Bronchial epithelial cell (primary cell): Measurements from ENCODE around the gene TMEM169. TPM values are rescaled to one million over a fixed set of nuclear protein-coding genes. Genes with fewer than 3 reads are reported as not detected.

Source experiments
- DNase-seq: peaks from one replicate; pipeline ENCODE4 v3.0.0-alpha.2; 2010; ENCODE audit warnings: low read depth
- FAIRE-seq: peaks from 2 replicates; lab custom pipeline; 2011; peaks lifted over from hg19 to GRCh38; lab: Jason Lieb, UNC
- H3K27me3 ChIP-seq: 2 replicates; pipeline ENCODE4 v1.5.1; 2011; ENCODE audit warnings: low read length; ENCODE audit not compliant: control insufficient read depth, insufficient read depth
- H3K36me3 ChIP-seq: 2 replicates; pipeline ENCODE4 v1.5.1; 2011; ENCODE audit warnings: low read length; ENCODE audit not compliant: control insufficient read depth, insufficient read depth
- H3K4me3 ChIP-seq: 2 replicates; pipeline ENCODE4 v1.5.1; 2011; ENCODE audit warnings: mild to moderate bottlenecking, low read depth, low read length, control low read depth
- total RNA-seq: library from RNA; depleted of rRNA; stranded (reverse); fragments of >200 nt; gene quantifications from 2 replicates; pipeline ENCODE4 v1.2.1, GENCODE V29; 2014
- TF ChIP-seq, protein P1 (sequence below): IDR thresholded peaks from 2 replicates; pipeline ENCODE4 v1.5.1; 2011; ENCODE audit warnings: mild to moderate bottlenecking, moderate library complexity, low read length, control low read depth, inconsistent platforms; ENCODE audit not compliant: insufficient read depth, severe bottlenecking

TMEM169 gene, protein sequence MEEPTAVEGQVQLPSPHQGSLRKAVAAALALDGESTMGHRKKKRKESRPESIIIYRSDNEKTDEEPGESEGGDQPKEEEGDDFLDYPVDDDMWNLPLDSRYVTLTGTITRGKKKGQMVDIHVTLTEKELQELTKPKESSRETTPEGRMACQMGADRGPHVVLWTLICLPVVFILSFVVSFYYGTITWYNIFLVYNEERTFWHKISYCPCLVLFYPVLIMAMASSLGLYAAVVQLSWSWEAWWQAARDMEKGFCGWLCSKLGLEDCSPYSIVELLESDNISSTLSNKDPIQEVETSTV
- 0.26 and 0.51 TPM in 2 replicates for total RNA-seq

DNA sequence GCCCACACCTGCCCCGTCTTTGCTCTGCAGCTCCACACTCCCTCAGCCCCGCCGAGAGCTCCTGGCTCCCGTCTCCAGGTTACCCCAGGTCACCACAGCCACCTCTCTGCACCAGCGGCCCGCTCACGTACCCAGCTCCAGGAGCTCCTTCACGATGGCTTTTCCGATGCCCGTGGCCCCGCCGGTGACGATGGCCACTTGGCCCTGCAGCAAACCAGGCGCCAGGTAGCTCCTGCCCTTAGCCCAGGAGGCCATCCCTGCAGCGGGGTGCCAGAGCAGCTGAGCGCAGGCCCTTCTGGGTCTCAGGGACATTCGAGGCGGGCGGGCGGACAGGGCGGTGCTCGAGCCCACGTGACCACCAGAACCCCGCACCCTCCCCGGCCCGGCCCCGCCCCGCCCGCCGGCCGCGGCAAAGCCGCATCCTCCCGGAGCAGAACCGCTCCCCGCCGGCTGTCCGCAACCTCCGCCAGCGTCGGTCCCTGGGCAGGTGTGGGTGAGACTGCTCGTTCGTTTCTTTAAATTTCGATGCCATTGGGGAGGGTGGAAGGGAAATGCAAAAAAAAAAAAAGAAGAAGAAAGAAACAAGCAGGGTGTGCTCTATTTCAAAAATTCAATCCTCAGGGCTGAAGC is at the start of gene TMEM169, which contains the start of gene PECR:
TMEM169 (plus strand) TSS at position 433 of the 630 bp plus-strand sequence. CDS start 14,045 bp downstream, outside the sequence.
PECR (minus strand) TSS at position 323 of the 630 bp plus-strand sequence; CDS start at position 255, 68 bp downstream.
- DNase-seq (peak; percentile 38), FAIRE-seq (no peak)
- no peaks in the 10 kb centered on the region for H3K27me3 ChIP-seq
- H3K36me3 ChIP-seq, result no peaks in the 10 kb centered on the region
- TF ChIP-seq, protein P1, sequence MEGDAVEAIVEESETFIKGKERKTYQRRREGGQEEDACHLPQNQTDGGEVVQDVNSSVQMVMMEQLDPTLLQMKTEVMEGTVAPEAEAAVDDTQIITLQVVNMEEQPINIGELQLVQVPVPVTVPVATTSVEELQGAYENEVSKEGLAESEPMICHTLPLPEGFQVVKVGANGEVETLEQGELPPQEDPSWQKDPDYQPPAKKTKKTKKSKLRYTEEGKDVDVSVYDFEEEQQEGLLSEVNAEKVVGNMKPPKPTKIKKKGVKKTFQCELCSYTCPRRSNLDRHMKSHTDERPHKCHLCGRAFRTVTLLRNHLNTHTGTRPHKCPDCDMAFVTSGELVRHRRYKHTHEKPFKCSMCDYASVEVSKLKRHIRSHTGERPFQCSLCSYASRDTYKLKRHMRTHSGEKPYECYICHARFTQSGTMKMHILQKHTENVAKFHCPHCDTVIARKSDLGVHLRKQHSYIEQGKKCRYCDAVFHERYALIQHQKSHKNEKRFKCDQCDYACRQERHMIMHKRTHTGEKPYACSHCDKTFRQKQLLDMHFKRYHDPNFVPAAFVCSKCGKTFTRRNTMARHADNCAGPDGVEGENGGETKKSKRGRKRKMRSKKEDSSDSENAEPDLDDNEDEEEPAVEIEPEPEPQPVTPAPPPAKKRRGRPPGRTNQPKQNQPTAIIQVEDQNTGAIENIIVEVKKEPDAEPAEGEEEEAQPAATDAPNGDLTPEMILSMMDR, result no peak
- peak within 1 kb of the TSS; percentile 70 for H3K4me3 ChIP-seq

DNA sequence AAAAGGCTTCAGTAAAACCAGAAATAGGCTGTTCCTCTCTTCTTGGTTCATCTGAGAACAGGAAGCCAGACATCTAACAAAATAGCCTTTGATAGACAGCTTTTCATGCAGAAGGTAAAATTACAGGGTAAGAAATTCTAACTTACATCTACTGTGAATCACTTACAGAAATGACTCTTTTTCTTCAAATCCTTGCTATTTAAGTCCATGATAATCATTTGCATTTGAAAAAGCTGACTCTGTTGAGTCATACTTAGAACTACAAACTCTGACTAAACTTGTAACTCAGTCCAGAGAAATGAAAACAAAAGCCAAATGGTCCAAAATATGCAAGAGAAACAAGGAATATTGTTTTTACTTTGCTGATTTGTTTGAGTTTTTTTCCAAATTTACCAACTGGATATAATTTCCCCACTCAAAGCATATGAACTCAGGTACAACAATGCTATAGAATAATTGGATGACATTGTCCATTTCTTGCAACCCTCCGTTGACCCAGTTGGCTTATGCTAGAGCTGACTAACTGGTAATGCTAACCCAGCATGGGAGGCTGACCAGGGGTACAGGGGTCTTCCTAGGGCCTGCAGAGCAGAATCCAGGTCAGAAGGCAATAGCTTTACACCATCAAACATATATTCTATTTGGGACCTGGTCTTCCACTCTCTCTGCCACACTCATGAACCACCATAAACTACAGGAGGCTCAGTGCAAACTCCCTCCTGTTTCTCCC is 49.6 kb upstream of the TMEM169 start:
- no peak overlapping the region for H3K4me3 ChIP-seq
- FAIRE-seq (no peak), DNase-seq (peak; percentile 80)
- H3K27me3 ChIP-seq, result no peaks in the 10 kb centered on the region
- TF ChIP-seq, protein P1, result no peak
- H3K36me3 ChIP-seq, result no peaks in the 10 kb centered on the region

DNA sequence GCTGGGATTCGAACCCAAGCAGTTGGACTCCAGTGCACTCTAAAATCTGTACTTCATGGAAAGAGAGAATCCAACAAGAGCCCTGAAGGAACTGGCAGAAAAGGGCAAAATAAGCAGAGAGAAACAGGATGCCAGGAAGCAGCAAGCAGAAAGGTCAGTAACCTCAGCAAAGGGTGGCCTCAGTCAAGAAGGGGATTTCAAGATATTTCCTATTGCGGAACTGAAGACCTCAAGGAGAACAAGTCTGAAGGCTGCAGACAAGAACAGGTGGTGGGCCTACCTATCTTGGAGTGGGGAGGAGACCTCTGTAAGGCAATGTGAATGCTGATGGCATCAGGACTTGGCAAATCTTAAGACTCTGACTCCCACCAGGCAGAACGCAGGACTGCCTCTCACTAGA is 48.3 kb upstream of the TMEM169 start:
- H3K4me3 ChIP-seq, result no peak overlapping the region
- H3K36me3 ChIP-seq, result no peaks in the 10 kb centered on the region
- DNase-seq (no peak), FAIRE-seq (no peak)
- TF ChIP-seq, protein P1, result no peak
- H3K27me3 ChIP-seq, result no peaks in the 10 kb centered on the region

DNA sequence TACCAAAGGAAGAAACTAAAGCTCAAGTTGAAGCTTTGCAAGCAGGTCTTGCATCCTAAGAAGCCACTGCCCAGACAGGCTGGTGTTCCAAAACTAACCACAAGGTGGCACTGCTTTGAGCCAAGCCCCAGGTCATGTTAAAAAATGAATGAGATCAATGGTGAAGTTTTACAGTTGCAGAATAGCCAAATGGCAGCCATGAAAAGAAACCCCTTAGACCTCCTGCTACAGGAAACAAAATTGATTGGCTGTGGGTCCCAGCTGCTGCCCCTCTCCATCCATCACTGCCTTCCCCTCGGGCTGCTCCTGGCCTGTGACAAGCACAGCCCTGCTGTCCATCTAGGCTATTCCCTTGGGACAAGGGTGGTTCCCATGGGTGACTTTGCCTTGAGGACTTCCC is 47.7 kb upstream of the TMEM169 start:
- no peaks in the 10 kb centered on the region for H3K27me3 ChIP-seq
- no peak overlapping the region for H3K4me3 ChIP-seq
- FAIRE-seq (no peak), DNase-seq (peak; percentile 76)
- no peaks in the 10 kb centered on the region for H3K36me3 ChIP-seq
- TF ChIP-seq, protein P1, result peak; percentile 84

DNA sequence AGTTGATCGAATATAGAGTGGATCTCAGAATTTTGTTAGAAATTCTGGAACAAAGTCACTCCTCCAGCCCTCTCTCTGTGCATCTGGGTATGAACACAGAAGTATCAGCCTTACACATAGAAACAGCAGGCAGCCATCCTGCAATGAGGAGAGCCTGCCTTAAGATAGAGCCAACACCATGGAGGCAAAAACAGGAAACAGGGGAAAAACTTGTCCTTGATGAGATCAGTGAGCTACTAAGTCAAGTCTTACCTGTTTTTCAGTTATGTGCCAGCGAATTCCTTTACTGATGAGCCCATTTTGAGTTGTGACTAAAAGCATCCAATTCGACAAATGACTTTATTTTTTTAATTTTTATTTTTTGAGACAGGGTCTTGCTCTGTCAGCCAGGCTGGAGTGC is 41.8 kb upstream of the TMEM169 start:
- no peak for FAIRE-seq
- TF ChIP-seq, protein P1, result no peak
- H3K27me3 ChIP-seq, result no peaks in the 10 kb centered on the region
- peaks cover 1% of the 10 kb centered on the region for H3K36me3 ChIP-seq
- no peak overlapping the region for H3K4me3 ChIP-seq
- no peak for DNase-seq
